HEK293T (cell line): ENCODE measurements around the gene RASA3.
"Not testable (repeated sequence)": the region's sequence is repeated elsewhere in the genome, so short reads cannot be mapped to it uniquely, and the experiment has no call there.

Experiments used
- ARNT ChIP-seq: fragments of 450-650 bp; IDR thresholded peaks from 2 replicates; pipeline ENCODE4 v1.6.1; 2017; ENCODE audit warnings: mild to moderate bottlenecking
- FOXM1 ChIP-seq: fragments of 450-650 bp; IDR thresholded peaks from 2 replicates; pipeline ENCODE4 v1.6.1; 2017; ENCODE audit warnings: mild to moderate bottlenecking, borderline replicate concordance
- LEF1 ChIP-seq: fragments of 450-650 bp; IDR thresholded peaks from 2 replicates; pipeline ENCODE4 v1.6.1; 2017; ENCODE audit warnings: mild to moderate bottlenecking, borderline replicate concordance
- NFRKB ChIP-seq: fragments of 450-650 bp; IDR thresholded peaks from 2 replicates; pipeline ENCODE4 v1.6.1; 2016; ENCODE audit warnings: mild to moderate bottlenecking, moderate library complexity
- SP1 ChIP-seq: fragments of 450-650 bp; IDR thresholded peaks from 2 replicates; pipeline ENCODE4 v1.6.1; 2017

DNA sequence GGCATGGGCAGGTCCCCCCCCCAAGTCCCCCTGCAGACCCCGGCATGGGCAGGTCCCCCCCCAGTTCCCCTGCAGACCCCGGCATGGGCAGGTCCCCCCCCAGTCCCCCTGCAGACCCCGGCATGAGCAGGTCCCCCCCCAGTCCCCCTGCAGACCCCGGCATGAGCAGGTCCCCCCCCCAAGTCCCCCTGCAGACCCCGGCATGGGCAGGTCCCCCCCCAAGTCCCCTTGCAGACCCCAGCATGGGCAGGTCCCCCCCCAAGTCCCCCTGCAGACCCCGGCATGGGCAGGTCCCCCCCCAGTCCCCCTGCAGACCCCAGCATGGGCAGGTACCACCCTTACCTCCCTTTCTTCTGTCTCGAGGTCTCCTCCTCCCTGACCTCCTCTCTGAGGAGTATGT, 1.1 kb upstream of the RASA3 start:
- not testable (repeated sequence) for TF ChIP-seq ARNT, LEF1, FOXM1, NFRKB, SP1
